Smooth muscle cell (in vitro differentiated cells): ENCODE data around the gene RACGAP1. TPM values are rescaled to one million over a fixed set of nuclear protein-coding genes. Genes with fewer than 3 reads are reported as not detected.
A peak's percentile ranks its signal among the peaks of the same experiment; 100 is the strongest.

Experiments used
- DNase-seq: peaks from one replicate; lab custom pipeline; 2025; ENCODE audit not compliant: unreplicated experiment; lab: John Stamatoyannopoulos, UW
- H2AFZ ChIP-seq: fragments of 200-600 bp; sonication (generic); 2 replicates; pipeline ENCODE4 v1.6.0; 2016; ENCODE audit warnings: antibody characterized with exemption, low read depth, mild to moderate bottlenecking
- H3F3A ChIP-seq: fragments of 200-600 bp; sonication (generic); 2 replicates; pipeline ENCODE4 v1.6.0; 2017; ENCODE audit warnings: antibody characterized with exemption, low read depth
- H3K27ac ChIP-seq: fragments of 200-600 bp; sonication (generic); 2 replicates; pipeline ENCODE4 v1.5.1; 2016; ENCODE audit warnings: low read depth, mild to moderate bottlenecking
- H3K27me3 ChIP-seq: fragments of 200-600 bp; sonication (generic); 2 replicates; pipeline ENCODE4 v1.6.1; 2016; ENCODE audit warnings: low read depth, mild to moderate bottlenecking
- H3K36me3 ChIP-seq: fragments of 200-600 bp; sonication (generic); 2 replicates; pipeline ENCODE4 v1.5.1; 2016; ENCODE audit warnings: low read depth
- H3K4me1 ChIP-seq: fragments of 200-600 bp; sonication (generic); 2 replicates; pipeline ENCODE4 v1.5.1; 2016; ENCODE audit warnings: low read depth
- H3K4me2 ChIP-seq: fragments of 200-600 bp; sonication (generic); 2 replicates; pipeline ENCODE4 v1.6.0; 2016; ENCODE audit warnings: mild to moderate bottlenecking
- H3K4me3 ChIP-seq: fragments of 200-600 bp; sonication (generic); 2 replicates; pipeline ENCODE4 v1.5.1; 2016; ENCODE audit warnings: mild to moderate bottlenecking
- H3K79me2 ChIP-seq: fragments of 200-600 bp; sonication (generic); 2 replicates; pipeline ENCODE4 v1.6.0; 2016; ENCODE audit warnings: low read depth, mild to moderate bottlenecking
- H3K9ac ChIP-seq: fragments of 200-600 bp; sonication (generic); 2 replicates; pipeline ENCODE4 v1.6.0; 2016; ENCODE audit warnings: low read depth
- H3K9me3 ChIP-seq: fragments of 200-600 bp; sonication (generic); replicated peaks from 2 replicates; pipeline ENCODE4 v1.5.1; 2016; ENCODE audit warnings: low read depth
- H4K20me1 ChIP-seq: fragments of 200-600 bp; sonication (generic); 2 replicates; pipeline ENCODE4 v1.6.0; 2016; ENCODE audit warnings: low read depth
- WGBS: methylation state at CpG from one replicate; pipeline ENCODE4 v1.1.7; 2016; ENCODE audit warnings: low lambda C conversion rate; 5-methylcytosine and 5-hydroxymethylcytosine counted together
- polyA plus RNA-seq: library from polyadenylated mRNA; unstranded; fragments of >200 nt; fragmentation: Nextera tagmentation; extraction: Ambion mirVana; gene quantifications from 2 replicates; pipeline ENCODE4 v1.2.1, GENCODE V29; 2016
- total RNA-seq: library from RNA; depleted of rRNA; stranded (reverse); fragments of >200 nt; gene quantifications from 2 replicates; pipeline ENCODE4 v1.2.3, GENCODE V29; 2014
- TF ChIP-seq, protein P1 (sequence below): fragments of 200-600 bp; sonication (generic); IDR thresholded peaks from 2 replicates; pipeline ENCODE4 v1.5.1; 2017; ENCODE audit warnings: borderline replicate concordance, mild to moderate bottlenecking, antibody characterized with exemption; ENCODE audit not compliant: insufficient read depth, poor library complexity, severe bottlenecking

Gene RACGAP1
- total and polyA plus RNA-seq, 2 experiments from 2014 or later = 13.7 to 52.3 TPM

DNA sequence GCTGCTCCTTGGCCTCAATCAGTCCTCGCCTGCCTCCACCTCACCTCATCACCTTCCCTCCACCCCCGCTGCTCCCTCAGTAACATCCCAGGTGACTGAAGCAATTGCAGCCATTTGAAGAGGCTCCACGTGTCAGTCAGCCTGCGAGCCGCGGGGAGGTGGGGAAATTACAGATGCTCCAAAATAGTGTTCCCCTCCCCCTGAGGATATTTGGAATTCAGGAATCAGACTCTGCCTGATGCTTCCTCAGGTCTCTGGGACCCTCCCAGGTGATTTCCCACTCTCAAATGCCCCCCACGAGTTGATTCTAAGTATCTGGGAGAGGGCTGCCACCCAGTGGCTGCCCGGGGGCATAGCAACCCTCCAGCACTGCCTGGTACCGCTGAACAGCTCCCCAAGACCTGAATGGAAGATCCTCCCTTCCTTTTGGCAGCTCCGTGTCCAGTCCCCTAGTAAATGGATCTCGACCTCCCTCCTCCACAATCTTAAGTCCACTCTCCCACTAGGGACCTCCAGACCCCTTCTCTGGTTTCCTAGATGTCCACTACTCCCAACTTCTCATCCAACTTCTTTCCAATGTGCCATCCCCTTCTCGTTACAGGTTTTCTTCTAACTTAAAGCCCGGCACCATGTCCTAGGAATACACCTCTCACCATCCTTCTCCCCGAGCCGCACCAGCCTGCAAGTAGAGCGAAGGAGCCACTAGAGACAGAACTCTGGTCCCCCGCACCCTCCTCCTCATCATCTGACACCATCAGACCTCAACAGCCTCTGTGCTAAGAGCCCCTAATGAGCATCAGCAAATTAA is 30.7 kb upstream of the RACGAP1 start:
- H2AFZ ChIP-seq = no peak overlapping the region
- TF ChIP-seq, protein P1, sequence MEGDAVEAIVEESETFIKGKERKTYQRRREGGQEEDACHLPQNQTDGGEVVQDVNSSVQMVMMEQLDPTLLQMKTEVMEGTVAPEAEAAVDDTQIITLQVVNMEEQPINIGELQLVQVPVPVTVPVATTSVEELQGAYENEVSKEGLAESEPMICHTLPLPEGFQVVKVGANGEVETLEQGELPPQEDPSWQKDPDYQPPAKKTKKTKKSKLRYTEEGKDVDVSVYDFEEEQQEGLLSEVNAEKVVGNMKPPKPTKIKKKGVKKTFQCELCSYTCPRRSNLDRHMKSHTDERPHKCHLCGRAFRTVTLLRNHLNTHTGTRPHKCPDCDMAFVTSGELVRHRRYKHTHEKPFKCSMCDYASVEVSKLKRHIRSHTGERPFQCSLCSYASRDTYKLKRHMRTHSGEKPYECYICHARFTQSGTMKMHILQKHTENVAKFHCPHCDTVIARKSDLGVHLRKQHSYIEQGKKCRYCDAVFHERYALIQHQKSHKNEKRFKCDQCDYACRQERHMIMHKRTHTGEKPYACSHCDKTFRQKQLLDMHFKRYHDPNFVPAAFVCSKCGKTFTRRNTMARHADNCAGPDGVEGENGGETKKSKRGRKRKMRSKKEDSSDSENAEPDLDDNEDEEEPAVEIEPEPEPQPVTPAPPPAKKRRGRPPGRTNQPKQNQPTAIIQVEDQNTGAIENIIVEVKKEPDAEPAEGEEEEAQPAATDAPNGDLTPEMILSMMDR = peak; percentile 97
- H3K9me3 ChIP-seq = no peaks in the 10 kb centered on the region
- H3K4me3 ChIP-seq = no peak overlapping the region
- H3K27me3 ChIP-seq = peaks cover 33% of the 10 kb centered on the region
- no peaks in the 10 kb centered on the region for H3K36me3 ChIP-seq
- H3F3A ChIP-seq = no peaks in the 10 kb centered on the region
- H4K20me1 ChIP-seq = no peaks in the 10 kb centered on the region
- 13% methylated on average over 17 of the region's 17 CpGs for WGBS
- H3K27ac ChIP-seq = no peak overlapping the region
- H3K79me2 ChIP-seq = no peaks in the 10 kb centered on the region
- peaks cover 17% of the 10 kb centered on the region for H3K4me1 ChIP-seq
- H3K4me2 ChIP-seq = peak overlapping the region; percentile 76
- no peak overlapping the region for H3K9ac ChIP-seq
- DNase-seq = peak; percentile 8

- Histone ChIP-seq H3K9ac (no peak overlapping the region), H3K27ac (no peak overlapping the region), H4K20me1 (no peaks in the 10 kb centered on the region), H2AFZ (no peak overlapping the region), H3K4me1 (peaks cover 24% of the 10 kb centered on the region), H3F3A (no peaks in the 10 kb centered on the region), H3K4me3 (no peak overlapping the region), H3K4me2 (no peak overlapping the region), H3K27me3 (peaks cover 31% of the 10 kb centered on the region), H3K9me3 (no peaks in the 10 kb centered on the region), H3K36me3 (no peaks in the 10 kb centered on the region), H3K79me2 (no peaks in the 10 kb centered on the region)
- no peak for DNase-seq
- TF ChIP-seq, protein P1 = no peak
- 87% methylated on average over 1 of the region's 1 CpG for WGBS
These were observed 28.3 kb upstream of the RACGAP1 start for GRCh38 chr12:50053583-50053982.

- Histone ChIP-seq H3K4me1 (peaks cover 24% of the 10 kb centered on the region), H4K20me1 (no peaks in the 10 kb centered on the region), H3F3A (no peaks in the 10 kb centered on the region), H3K9ac (no peak overlapping the region), H3K36me3 (no peaks in the 10 kb centered on the region), H3K27ac (no peak overlapping the region), H3K79me2 (no peaks in the 10 kb centered on the region), H2AFZ (no peak overlapping the region), H3K4me2 (no peak overlapping the region), H3K27me3 (peaks cover 25% of the 10 kb centered on the region), H3K9me3 (no peaks in the 10 kb centered on the region), H3K4me3 (no peak overlapping the region)
- DNase-seq = no peak
- TF ChIP-seq, protein P1 = no peak
- WGBS = 81% methylated on average over 6 of the region's 7 CpGs
These were observed 27.7 kb upstream of the RACGAP1 start for GRCh38 chr12:50052964-50053363.

GRCh38 chr12:50052544-50052943 is 27.2 kb upstream of the RACGAP1 start:
- H3K27ac ChIP-seq = no peak overlapping the region
- no peak overlapping the region for H3K9ac ChIP-seq
- TF ChIP-seq, protein P1 = no peak
- H3K79me2 ChIP-seq = no peaks in the 10 kb centered on the region
- H4K20me1 ChIP-seq = no peaks in the 10 kb centered on the region
- H3K4me3 ChIP-seq = no peak overlapping the region
- no peak for DNase-seq
- H3K36me3 ChIP-seq = no peaks in the 10 kb centered on the region
- no peaks in the 10 kb centered on the region for H3K9me3 ChIP-seq
- no peak overlapping the region for H2AFZ ChIP-seq
- H3K4me2 ChIP-seq = no peak overlapping the region
- H3F3A ChIP-seq = no peaks in the 10 kb centered on the region
- H3K27me3 ChIP-seq = peaks cover 24% of the 10 kb centered on the region
- H3K4me1 ChIP-seq = peaks cover 24% of the 10 kb centered on the region
